Measurements from ENCODE around the gene NBPF1. TPM values are rescaled to one million over a fixed set of nuclear protein-coding genes. Genes with fewer than 3 reads are reported as not detected.
"Not testable (repeated sequence)": the region's sequence is repeated elsewhere in the genome, so short reads cannot be mapped to it uniquely, and the experiment has no call there.

The NBPF1 gene
- total and polyA plus RNA-seq, 5 experiments from 2014 or later: 9.1 to 48.1 (median 18.9) TPM

GRCh38 chr1:16625497-16626408, 12.4 kb upstream of the NBPF1 start:
- peaks cover 0 to 36% (median 35%) of the 10 kb centered on the region in 3 donors for H3K36me3 Mint-ChIP-seq
- no peak overlapping the region for H3K4me3 Mint-ChIP-seq
- POLR2A ChIA-PET: interaction anchor here (0.6 to 1.6 kb wide), 4 partner anchors 15 to 76 kb away, joined by 3 to 7 read pairs (median 4); no protein-coding TSS in a partner anchor

GRCh38 chr1:16623812-16624719, 10.7 kb upstream of the NBPF1 start:
- DNase-seq: peak in 2 of 10 donors; percentile 27 to 70
- not testable (repeated sequence) for H3K9me3 Mint-ChIP-seq, H3K27me3 Mint-ChIP-seq, H3K4me1 Mint-ChIP-seq, H3K4me3 Mint-ChIP-seq, ATAC-seq, H3K27ac Mint-ChIP-seq
- POLR2A ChIA-PET: interaction anchor here (1.2 to 1.6 kb wide), 2 partner anchors 9 to 15 kb away, joined by 3 to 5 read pairs; no protein-coding TSS in a partner anchor
- H3K36me3 Mint-ChIP-seq: peaks cover 0 to 24% (median 20%) of the 10 kb centered on the region in 3 donors

More at GRCh38 chr1:16625497-16626408, 12.4 kb upstream of the NBPF1 start:
- DNase-seq (peak in 2 of 10 donors; percentile 25 to 65), ATAC-seq (no peak)
- peaks cover 0 to 10% (median 2%) of the 10 kb centered on the region in 4 donors for H3K4me1 Mint-ChIP-seq
- no peaks in the 10 kb centered on the region for H3K27me3 Mint-ChIP-seq
- no peaks in the 10 kb centered on the region for H3K9me3 Mint-ChIP-seq
- peak overlapping the region in 3 of 10 donors; percentile 55 to 76 (median 56) for H3K27ac Mint-ChIP-seq

DNA sequence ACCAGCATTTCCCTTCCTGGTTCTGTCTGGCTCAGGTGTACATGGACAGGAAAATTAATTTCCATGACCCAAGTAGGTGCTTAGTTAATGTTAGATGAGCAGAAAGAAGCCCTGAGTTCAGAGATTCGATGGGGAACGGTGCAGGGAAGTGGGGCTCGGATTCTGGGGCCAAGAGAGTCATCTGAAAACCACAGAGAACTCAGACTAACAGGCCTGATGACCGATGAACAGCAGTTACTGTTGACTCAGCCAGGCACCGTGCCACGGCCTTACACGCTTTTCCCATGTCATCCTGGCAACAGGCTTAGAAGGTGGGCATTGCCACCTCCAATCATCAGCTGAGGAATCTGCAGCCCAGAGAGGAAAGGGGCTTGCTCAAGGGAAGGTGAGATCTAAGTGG, 10.0 kb upstream of the NBPF1 start:
- not testable (repeated sequence) for ATAC-seq, H3K4me3 Mint-ChIP-seq, H3K9me3 Mint-ChIP-seq, H3K4me1 Mint-ChIP-seq, H3K27me3 Mint-ChIP-seq, H3K27ac Mint-ChIP-seq
- DNase-seq: peak in 2 of 10 donors; percentile 17 to 55
- peaks cover 0 to 19% (median 12%) of the 10 kb centered on the region in 3 donors for H3K36me3 Mint-ChIP-seq
- POLR2A ChIA-PET: interaction anchor here (1.6 kb wide), 1 partner anchor 9 kb away, joined by 5 read pairs; no protein-coding TSS in a partner anchor

DNA sequence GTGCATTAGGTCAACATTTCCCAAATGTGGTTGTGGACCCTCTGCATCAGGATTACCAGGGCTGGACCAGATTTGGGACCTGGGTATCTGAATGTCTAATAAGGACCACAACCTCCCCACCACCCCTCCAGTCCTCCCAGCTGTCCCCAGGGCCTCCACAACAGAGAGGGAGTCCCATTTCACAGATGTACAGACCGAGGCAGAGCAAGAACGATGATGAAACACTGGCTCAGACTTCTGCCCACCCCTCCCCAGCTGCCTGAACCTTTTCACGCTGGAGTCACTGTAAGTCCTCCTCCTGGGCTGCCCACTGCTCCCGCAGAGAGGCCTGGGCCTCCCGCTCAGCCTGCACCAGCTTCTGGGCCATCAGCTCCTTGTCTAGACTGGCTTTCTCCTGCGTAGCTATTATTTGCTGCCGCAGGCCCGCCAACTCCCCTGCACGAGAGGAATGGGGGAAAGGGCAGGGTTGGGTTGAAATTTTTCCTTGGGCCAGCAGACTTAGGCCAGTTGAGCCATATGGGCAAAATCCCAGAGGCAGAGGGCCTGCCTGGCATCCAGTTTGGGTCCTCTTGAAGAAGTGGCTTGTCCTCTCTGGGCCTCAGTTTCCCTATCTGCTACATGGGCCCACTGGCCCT, 8.4 kb upstream of the NBPF1 start:
- DNase-seq: peak in 2 of 10 donors; percentile 17 to 67
- POLR2A ChIA-PET, H3K27ac Mint-ChIP-seq, ATAC-seq, H3K9me3 Mint-ChIP-seq, H3K4me3 Mint-ChIP-seq, H3K27me3 Mint-ChIP-seq, H3K4me1 Mint-ChIP-seq: not testable (repeated sequence)
- peaks cover 0 to 13% (median 0%) of the 10 kb centered on the region in 3 donors for H3K36me3 Mint-ChIP-seq

DNA sequence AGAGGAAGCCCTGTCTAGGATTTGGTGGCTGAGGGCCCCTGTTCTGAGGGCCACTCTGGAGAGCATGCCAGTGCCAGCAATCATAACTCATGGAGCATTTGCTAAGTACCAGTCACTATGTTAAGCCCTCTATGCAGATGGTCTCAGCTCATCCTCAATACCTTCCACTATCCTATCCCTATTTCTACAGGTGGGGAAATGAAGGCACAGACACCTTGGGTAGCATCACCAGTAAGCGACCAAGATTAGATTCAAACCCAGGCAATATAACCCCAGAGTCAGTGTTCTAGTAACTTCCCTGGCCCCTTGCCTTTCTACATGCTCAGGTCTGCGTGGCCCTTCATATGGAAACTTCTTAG, 7.9 kb upstream of the NBPF1 start:
- H3K4me1 Mint-ChIP-seq: peaks cover 0 to 4% (median 0%) of the 10 kb centered on the region in 4 donors
- H3K9me3 Mint-ChIP-seq: no peaks in the 10 kb centered on the region
- H3K4me3 Mint-ChIP-seq: no peak overlapping the region
- POLR2A ChIA-PET: interaction anchor here (1.0 kb wide), 1 partner anchor 181 kb away, joined by 3 read pairs; the partner anchor contains the start of gene NECAP2
- peaks cover 0 to 9% (median 0%) of the 10 kb centered on the region in 3 donors for H3K36me3 Mint-ChIP-seq
- DNase-seq: no peak
- no peaks in the 10 kb centered on the region for H3K27me3 Mint-ChIP-seq
- H3K27ac Mint-ChIP-seq: no peak overlapping the region
- ATAC-seq: peak in 1 of 2 donors; percentile 19

- POLR2A ChIA-PET, H3K27ac Mint-ChIP-seq, H3K4me3 Mint-ChIP-seq, ATAC-seq, H3K4me1 Mint-ChIP-seq, H3K36me3 Mint-ChIP-seq, H3K9me3 Mint-ChIP-seq, H3K27me3 Mint-ChIP-seq: not testable (repeated sequence)
- DNase-seq: peak in 2 of 10 donors; percentile 22 to 66
Measured at GRCh38 chr1:16619803-16620501, 6.6 kb upstream of the NBPF1 start.

- H3K27me3 Mint-ChIP-seq: no peaks in the 10 kb centered on the region
- H3K4me3 Mint-ChIP-seq: no peak overlapping the region
- peak in 2 of 10 donors; percentile 17 to 66 for DNase-seq
- POLR2A ChIA-PET: no interaction called here
- H3K9me3 Mint-ChIP-seq: no peaks in the 10 kb centered on the region
- no peaks in the 10 kb centered on the region for H3K4me1 Mint-ChIP-seq
- ATAC-seq: no peak
- H3K27ac Mint-ChIP-seq: no peak overlapping the region
- H3K36me3 Mint-ChIP-seq: no peaks in the 10 kb centered on the region
Measured at GRCh38 chr1:16618719-16619118, 5.4 kb upstream of the NBPF1 start.

GRCh38 chr1:16617778-16618580, 4.6 kb upstream of the NBPF1 start:
- peak in 1 of 10 donors; percentile 53 for DNase-seq
- no peak overlapping the region for H3K4me3 Mint-ChIP-seq
- H3K9me3 Mint-ChIP-seq: no peaks in the 10 kb centered on the region
- no peaks in the 10 kb centered on the region for H3K27me3 Mint-ChIP-seq
- POLR2A ChIA-PET: interaction anchor here (0.6 kb wide), 1 partner anchor 410 kb away, joined by 4 read pairs; no protein-coding TSS in a partner anchor
- no peaks in the 10 kb centered on the region for H3K4me1 Mint-ChIP-seq
- no peak for ATAC-seq
- no peaks in the 10 kb centered on the region for H3K36me3 Mint-ChIP-seq
- no peak overlapping the region for H3K27ac Mint-ChIP-seq

GRCh38 chr1:16617114-16617631, 3.8 kb upstream of the NBPF1 start:
- no peak for ATAC-seq
- no peak overlapping the region for H3K27ac Mint-ChIP-seq
- H3K9me3 Mint-ChIP-seq: no peaks in the 10 kb centered on the region
- H3K4me1 Mint-ChIP-seq: no peaks in the 10 kb centered on the region
- DNase-seq: peak in 1 of 10 donors; percentile 60
- H3K36me3 Mint-ChIP-seq: no peaks in the 10 kb centered on the region
- H3K4me3 Mint-ChIP-seq: no peak overlapping the region
- POLR2A ChIA-PET: no interaction called here
- H3K27me3 Mint-ChIP-seq: no peaks in the 10 kb centered on the region

- Mint-ChIP-seq H3K9me3 (no peaks in the 10 kb centered on the region), H3K4me3 (no peak overlapping the region), H3K36me3 (no peaks in the 10 kb centered on the region), H3K4me1 (no peaks in the 10 kb centered on the region), H3K27me3 (no peaks in the 10 kb centered on the region), H3K27ac (no peak overlapping the region)
- ATAC-seq (no peak), DNase-seq (peak in 3 of 10 donors; percentile 0 to 62 (median 18))
- POLR2A ChIA-PET: interaction anchor here (1.2 kb wide), 1 partner anchor 9 kb away, joined by 5 read pairs; no protein-coding TSS in a partner anchor
Measured at GRCh38 chr1:16615253-16616252, 2.2 kb upstream of the NBPF1 start.
